HepG2 (cell line): Measurements from ENCODE around the gene ASB3. TPM values are rescaled to one million over a fixed set of nuclear protein-coding genes. Genes with fewer than 3 reads are reported as not detected.

Experiments used
- ATAC-seq: fragments of 200-7000 bp; cut with Tn5 transposase; 3 replicates; pipeline ENCODE4 v1.9.1; 2020; ENCODE audit warnings: mild to moderate bottlenecking, moderate library complexity
- BruUV-seq: library from RNA; stranded (reverse); fragments of 400-500 nt; replicated peaks from 2 replicates; lab custom pipeline; 2021; lab: Mats Ljungman, UMichigan
- CTCF ChIA-PET: fragments of 300-600 bp; formaldehyde crosslinking; extraction: SDS; loops from one replicate; lab custom pipeline; 2021; ENCODE audit warnings: low total read pairs, inconsistent platforms, low intra/inter-chr PET ratio; lab: Yijun Ruan, JAX
- POLR2A ChIA-PET: fragments of 350-600 bp; sonication (Branson Sonifier 250); formaldehyde crosslinking; loops from one replicate; lab custom pipeline; 2020; ENCODE audit warnings: antibody characterized with exemption, inconsistent platforms; lab: Yijun Ruan, JAX
- DNase-seq: peaks from one replicate; pipeline ENCODE4 v3.0.0-alpha.2; 2015; ENCODE audit warnings: low spot score
- FAIRE-seq: peaks from 3 replicates; lab custom pipeline; 2011; peaks lifted over from hg19 to GRCh38; lab: Jason Lieb, UNC
- H2AFZ ChIP-seq: one replicate; pipeline ENCODE4 v1.6.1; 2011; ENCODE audit warnings: low read length, inconsistent platforms
- H3K27ac ChIP-seq: fragments of 300-600 bp; 3 replicates; pipeline ENCODE4 v1.8.0; 2011; ENCODE audit warnings: mixed run types, mild to moderate bottlenecking, mixed read lengths, low read length, inconsistent platforms; ENCODE audit not compliant: insufficient read depth; ENCODE audit errors: extremely low read length
- H3K27me3 ChIP-seq, 2 experiments: fragments of 200-600 bp in 1 of 2; 2 replicates in 1 of 2; 3 replicates in 1 of 2; pipeline versions ENCODE4 v1.6.0 to v1.8.0; 2011; ENCODE audit warnings: low read length in 2 of 2, mild to moderate bottlenecking in 2 of 2, moderate library complexity in 2 of 2, inconsistent platforms in 1 of 2; ENCODE audit not compliant: insufficient read depth in 2 of 2, control insufficient read depth in 1 of 2
- H3K36me3 ChIP-seq, 2 experiments: fragments of 200-600 bp in 1 of 2; replicated peaks in 1 of 2; 2 replicates in 1 of 2; 3 replicates in 1 of 2; pipeline versions ENCODE4 v1.5.1 to v1.8.0; 2011; ENCODE audit warnings: low read length in 2 of 2, inconsistent platforms in 1 of 2; ENCODE audit not compliant: insufficient read depth in 2 of 2, control insufficient read depth in 1 of 2
- H3K4me1 ChIP-seq: 2 replicates; pipeline ENCODE4 v1.5.1; 2012; ENCODE audit warnings: low read length, inconsistent platforms; ENCODE audit not compliant: insufficient read depth
- H3K4me2 ChIP-seq: 2 replicates; pipeline ENCODE4 v1.6.0; 2011; ENCODE audit warnings: low read depth, low read length, inconsistent platforms
- H3K4me3 ChIP-seq, 3 experiments: fragments of 200-600 bp in 1 of 3; sonication (generic), shearing (Covaris generic) in 1 of 3; replicated peaks in 1 of 3; 2 replicates each; pipeline ENCODE4 v1.5.1; 2011 to 2016; ENCODE audit warnings: low read length in 3 of 3, inconsistent platforms in 2 of 3, low read depth in 2 of 3, mild to moderate bottlenecking in 2 of 3, control low read depth in 1 of 3, mixed read lengths in 1 of 3; ENCODE audit not compliant: insufficient read depth in 1 of 3
- H3K79me2 ChIP-seq: one replicate; pipeline ENCODE4 v1.6.1; 2011; ENCODE audit warnings: low read length, inconsistent platforms; ENCODE audit not compliant: insufficient read depth
- H3K9ac ChIP-seq: 2 replicates; pipeline ENCODE4 v1.6.0; 2011; ENCODE audit warnings: mild to moderate bottlenecking, low read depth, low read length, inconsistent platforms; ENCODE audit not compliant: insufficient read depth
- H3K9me3 ChIP-seq: 2 replicates; pipeline ENCODE4 v1.5.1; 2012; ENCODE audit warnings: mild to moderate bottlenecking, low read length
- H4K20me1 ChIP-seq: 2 replicates; pipeline ENCODE4 v1.6.0; 2011; ENCODE audit warnings: inconsistent platforms, mild to moderate bottlenecking, low read length, moderate library complexity; ENCODE audit not compliant: insufficient read depth
- FOSL2 ChIP-seq: sonication (generic); formaldehyde crosslinking; IDR thresholded peaks from 2 replicates; pipeline ENCODE4 v1.4.0; 2020; ENCODE audit warnings: missing genetic modification reagents
- FUBP1 ChIP-seq: sonication (generic); formaldehyde crosslinking; IDR thresholded peaks from 2 replicates; pipeline ENCODE4 v1.5.1; 2020; ENCODE audit warnings: missing genetic modification reagents, mild to moderate bottlenecking, borderline replicate concordance
- GATA4 ChIP-seq: sonication (generic); IDR thresholded peaks from 2 replicates; pipeline ENCODE4 v1.6.1; 2016; ENCODE audit warnings: antibody characterized with exemption, low read depth, borderline replicate concordance
- HHEX ChIP-seq: IDR thresholded peaks from 2 replicates; pipeline ENCODE4 v1.6.1; 2016; ENCODE audit warnings: control low read depth
- POLR2G ChIP-seq: fragments of 200-400 bp; formaldehyde crosslinking; IDR thresholded peaks from 2 replicates; pipeline ENCODE4 v1.6.1; 2018; ENCODE audit warnings: mild to moderate bottlenecking, low read depth, low read length, moderate library complexity
- RBM22 ChIP-seq: fragments of 200-400 bp; formaldehyde crosslinking; optimal IDR thresholded peaks from 2 replicates; pipeline ENCODE3; 2017; ENCODE audit warnings: mild to moderate bottlenecking, low read length, moderate library complexity
- TSC22D2 ChIP-seq: sonication (generic); formaldehyde crosslinking; IDR thresholded peaks from 2 replicates; pipeline ENCODE4 v1.5.1; 2020; ENCODE audit warnings: missing genetic modification reagents, mild to moderate bottlenecking, borderline replicate concordance
- ZFP90 ChIP-seq: sonication (generic); formaldehyde crosslinking; IDR thresholded peaks from 2 replicates; pipeline ENCODE4 v1.8.0; 2022; ENCODE audit warnings: missing genetic modification reagents, mild to moderate bottlenecking, inconsistent platforms, borderline replicate concordance
- ZHX1 ChIP-seq: sonication (generic); formaldehyde crosslinking; IDR thresholded peaks from 2 replicates; pipeline ENCODE4 v1.8.1; 2022; ENCODE audit warnings: low read depth, mild to moderate bottlenecking, missing genetic modification reagents
- ZNF253 ChIP-seq: sonication (generic); formaldehyde crosslinking; IDR thresholded peaks from 2 replicates; pipeline ENCODE4 v1.8.0; 2022; ENCODE audit warnings: mild to moderate bottlenecking, missing genetic modification reagents, borderline replicate concordance
- ZNF740 ChIP-seq: sonication (generic); formaldehyde crosslinking; IDR thresholded peaks from 2 replicates; pipeline ENCODE4 v1.4.0; 2020; ENCODE audit warnings: missing genetic modification reagents
- ZSCAN5A ChIP-seq: sonication (generic); formaldehyde crosslinking; IDR thresholded peaks from 2 replicates; pipeline ENCODE4 v1.8.0; 2022; ENCODE audit warnings: mild to moderate bottlenecking, missing genetic modification reagents, borderline replicate concordance
- WGBS: methylation state at CpG from one replicate; pipeline ENCODE4 v1.1.6; 2017; ENCODE audit warnings: low lambda C conversion rate; 5-methylcytosine and 5-hydroxymethylcytosine counted together
- in situ Hi-C: cut with HindIII; loops from 2 replicates; pipeline ENCODE4 v1.10.0; 2017; ENCODE audit warnings: low pct_unique_long_range_greater_than_20kb; ENCODE audit not compliant: extremely low pct_ligation_motif_present
- intact Hi-C: fragments of 100-400 bp; cut with micrococcal nuclease; formaldehyde crosslinking; loops from one replicate; pipeline ENCODE4 v1.10.0; 2022; ENCODE audit not compliant: unreplicated experiment
- polyA plus RNA-seq, 8 experiments: library from polyadenylated mRNA; depleted of rRNA in 3 of 8; stranded (reverse) in 7 of 8; unstranded in 1 of 8; fragments of >200 nt; fragmentation: Illumina TruSeq in 4 of 8; extraction: Trizol in 4 of 8; gene quantifications; 2 replicates each; pipeline versions ENCODE4 v1.2.1 to v1.2.3, GENCODE V29; 2011 to 2016; ENCODE audit warnings: low read depth in 4 of 8, missing spikeins in 1 of 8, mixed read lengths in 1 of 8; ENCODE audit not compliant: insufficient read depth in 1 of 8
- total RNA-seq, 5 experiments: library from RNA; depleted of rRNA; stranded (reverse); fragments of >200 nt; fragmentation: Illumina TruSeq; extraction: Trizol; gene quantifications; 2 replicates each; pipeline ENCODE4 v1.2.3, GENCODE V29; 2016; ENCODE audit warnings: low read depth in 1 of 5

Gene ASB3
- total and polyA plus RNA-seq, 2 of the 13 experiments (the other 11 are each of a cell fraction or from before 2014, with no cell fraction given): 40.1 to 41.8 TPM

GRCh38 chr2:53750041-53750768 is 36.5 kb downstream of the ASB3 start:
- TF ChIP-seq ZNF253 (CRISPR knock-in tag) (no peak), ZSCAN5A (CRISPR knock-in tag) (no peak), TSC22D2 (CRISPR knock-in tag) (no peak), ZFP90 (no peak), FOSL2 (no peak), GATA4 (no peak), ZNF740 (no peak), FUBP1 (CRISPR knock-in tag) (no peak), ZHX1 (CRISPR knock-in tag) (no peak), RBM22 (no peak), HHEX (no peak), POLR2G (no peak)
- Histone ChIP-seq H3K27me3 (no peaks in the 10 kb centered on the region), H4K20me1 (no peaks in the 10 kb centered on the region), H3K4me2 (no peak overlapping the region), H2AFZ (no peak overlapping the region), H3K79me2 (no peaks in the 10 kb centered on the region), H3K9me3 (no peaks in the 10 kb centered on the region), H3K36me3 (peaks cover 4 to 26% of the 10 kb centered on the region in 2 experiments; a peak in 4 of 5 replicates), H3K4me3 (no peak overlapping the region), H3K27ac (no peak overlapping the region), H3K9ac (no peak overlapping the region), H3K4me1 (no peaks in the 10 kb centered on the region)
- ChIA-PET CTCF (no interaction called here), POLR2A (no interaction called here)
- in situ Hi-C loops: no loop called here
- intact Hi-C loops: no loop called here
- no TSS peak for BruUV-seq
- WGBS: 90% methylated on average over 4 of the region's 4 CpGs
- FAIRE-seq (no peak), DNase-seq (no peak), ATAC-seq (no peak)
